NCI-H2029 treated with DMSO at 0.1 percent for 48 hours (cell line): ENCODE data around the gene KRT75.
"Not testable (repeated sequence)": the region's sequence is repeated elsewhere in the genome, so short reads cannot be mapped to it uniquely, and the experiment has no call there.

Source experiments
- DNase-seq: peaks from one replicate; lab custom pipeline; 2025; lab: John Stamatoyannopoulos, UW

The KRT75 gene

GRCh38 chr12:52434081-52434733 is at the start of gene KRT75:
TSS of gene KRT75 (minus strand) at chr12:52434371. CDS start at chr12:52434304, 67 bp downstream.
- peak; percentile 80 for DNase-seq

GRCh38 chr12:52480073-52480472 is 45.9 kb upstream of the KRT75 start:
- no peak for DNase-seq

- DNase-seq: no peak
Measured at GRCh38 chr12:52477651-52478050, 43.5 kb upstream of the KRT75 start.

DNA sequence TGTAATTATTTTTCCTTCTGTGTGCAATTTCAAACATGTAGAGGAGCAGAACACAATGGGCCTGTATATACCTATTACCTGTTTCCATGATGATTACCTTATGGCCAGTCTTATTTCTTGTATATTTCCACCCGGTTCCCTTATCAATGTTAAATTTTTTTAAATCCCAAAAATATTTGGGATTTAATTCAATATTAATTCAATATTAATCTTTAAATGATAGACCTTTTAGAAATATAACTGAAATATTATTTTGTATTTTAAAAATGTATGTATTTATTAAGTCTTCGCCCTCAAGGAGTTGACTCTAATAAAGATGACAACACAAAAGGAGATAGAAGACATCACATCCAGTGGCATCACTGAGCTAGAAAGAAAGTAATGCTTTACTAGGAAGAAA is 40.0 kb upstream of the KRT75 start:
- no peak for DNase-seq

GRCh38 chr12:52473768-52474167 is 39.6 kb upstream of the KRT75 start, which contains the start of gene KRT6C:
TSS of gene KRT6C (minus strand) at chr12:52473805. CDS start at chr12:52473737, 68 bp downstream.
- no peak for DNase-seq

GRCh38 chr12:52469853-52470252 is 35.7 kb upstream of the KRT75 start:
- no peak for DNase-seq

GRCh38 chr12:52464897-52465296 is 30.7 kb upstream of the KRT75 start:
- DNase-seq: no peak

GRCh38 chr12:52461693-52462092 is 27.5 kb upstream of the KRT75 start:
- DNase-seq: no peak

GRCh38 chr12:52458861-52459260 is 24.7 kb upstream of the KRT75 start:
- DNase-seq: no peak

DNA sequence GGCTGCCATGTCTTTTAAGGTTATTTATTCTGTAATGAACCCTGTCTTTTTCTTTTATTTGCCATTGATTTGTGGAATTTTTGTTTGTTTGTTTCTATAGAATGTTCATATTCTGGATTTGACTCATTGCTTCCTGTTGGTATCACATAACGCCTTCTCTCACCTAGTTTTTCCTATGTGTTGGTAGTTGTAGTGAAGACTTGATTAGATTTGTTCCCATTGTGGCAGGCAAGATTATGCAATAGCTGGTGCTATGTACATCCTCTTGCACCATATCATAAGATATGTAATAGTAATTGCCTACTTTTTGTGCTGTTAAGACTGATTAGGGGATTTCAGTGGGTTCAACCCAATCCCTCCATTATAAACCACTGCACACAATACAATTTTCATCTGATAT is 21.6 kb upstream of the KRT75 start:
- DNase-seq: no peak

GRCh38 chr12:52454411-52455201 is 20.4 kb upstream of the KRT75 start:
- peak; percentile 76 for DNase-seq

GRCh38 chr12:52452101-52452500 is 17.9 kb upstream of the KRT75 start, which contains the start of gene KRT6B:
TSS of gene KRT6B (minus strand) at chr12:52452146. CDS start at chr12:52452078, 68 bp downstream.
- no peak for DNase-seq

GRCh38 chr12:52448228-52448627 is 14.1 kb upstream of the KRT75 start:
- no peak for DNase-seq

GRCh38 chr12:52447196-52447595 is 13.0 kb upstream of the KRT75 start:
- not testable (repeated sequence) for DNase-seq

- DNase-seq: no peak
Measured at GRCh38 chr12:52446367-52447045, 12.3 kb upstream of the KRT75 start.

DNA sequence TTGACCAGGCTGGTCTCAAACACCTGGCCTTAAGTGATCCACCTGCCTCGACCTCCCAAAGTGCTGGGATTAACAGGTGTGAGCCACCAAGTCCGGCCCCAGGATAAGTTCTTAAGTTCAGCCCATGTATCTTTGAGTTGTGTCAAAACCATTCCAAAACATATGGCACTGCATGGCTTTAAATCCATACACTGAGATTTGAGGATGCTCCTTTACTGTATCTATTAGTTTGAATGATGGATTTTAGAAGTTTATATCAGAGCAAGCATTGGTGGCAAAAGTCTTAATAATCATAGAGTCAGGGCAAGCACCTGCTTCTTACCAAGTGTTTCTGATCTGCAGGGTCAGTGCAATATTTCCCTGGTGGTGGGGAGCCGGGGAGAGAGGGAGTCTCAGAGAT is 11.7 kb upstream of the KRT75 start:
- no peak for DNase-seq

DNA sequence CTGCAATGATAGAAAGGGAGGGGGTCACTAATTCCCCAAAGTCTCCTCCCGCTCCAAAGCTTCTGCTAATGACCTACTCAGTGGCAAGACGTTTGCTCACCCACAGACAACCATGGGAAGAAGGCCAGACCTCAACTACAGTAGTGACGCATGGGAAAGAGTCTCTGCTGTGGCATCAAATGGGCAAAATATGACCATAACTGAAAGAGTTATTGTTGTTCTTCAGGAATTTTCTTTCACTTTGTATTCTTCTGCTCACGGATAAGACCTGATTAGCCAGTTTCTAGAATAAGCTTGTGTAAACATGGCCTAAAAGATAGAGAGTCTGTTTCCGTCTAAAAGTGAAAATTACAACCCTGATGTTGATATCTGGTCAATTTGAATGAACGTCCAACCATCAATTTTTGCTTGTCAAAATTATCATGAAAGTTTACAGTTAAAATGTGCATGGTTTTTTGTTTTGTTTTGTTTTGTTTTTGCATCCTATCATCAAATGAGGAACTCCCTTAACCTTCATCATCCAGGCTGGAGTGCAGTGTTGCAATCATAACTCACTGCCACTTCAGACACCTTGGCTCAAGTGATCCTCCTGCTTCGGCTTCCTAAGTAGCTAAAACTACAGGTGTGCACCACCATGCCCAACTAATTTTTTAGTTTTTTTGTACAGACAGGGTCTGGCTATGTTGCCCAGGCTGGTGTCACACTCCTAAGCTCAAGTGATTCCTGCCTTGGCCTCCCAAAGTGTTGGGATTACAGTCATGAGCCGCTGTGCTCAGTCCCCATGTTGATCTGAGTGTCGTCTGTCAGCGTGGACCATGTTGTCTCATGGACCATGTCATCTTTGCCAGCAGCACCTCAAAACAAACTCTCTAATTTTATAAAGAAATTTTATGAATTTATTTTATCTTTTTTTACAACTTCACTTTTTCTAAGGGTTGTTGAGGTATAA is 10.8 kb upstream of the KRT75 start:
- no peak for DNase-seq

GRCh38 chr12:52443966-52444365 is 9.8 kb upstream of the KRT75 start:
- DNase-seq: no peak

GRCh38 chr12:52442600-52443061 is 8.5 kb upstream of the KRT75 start:
- DNase-seq: no peak

DNA sequence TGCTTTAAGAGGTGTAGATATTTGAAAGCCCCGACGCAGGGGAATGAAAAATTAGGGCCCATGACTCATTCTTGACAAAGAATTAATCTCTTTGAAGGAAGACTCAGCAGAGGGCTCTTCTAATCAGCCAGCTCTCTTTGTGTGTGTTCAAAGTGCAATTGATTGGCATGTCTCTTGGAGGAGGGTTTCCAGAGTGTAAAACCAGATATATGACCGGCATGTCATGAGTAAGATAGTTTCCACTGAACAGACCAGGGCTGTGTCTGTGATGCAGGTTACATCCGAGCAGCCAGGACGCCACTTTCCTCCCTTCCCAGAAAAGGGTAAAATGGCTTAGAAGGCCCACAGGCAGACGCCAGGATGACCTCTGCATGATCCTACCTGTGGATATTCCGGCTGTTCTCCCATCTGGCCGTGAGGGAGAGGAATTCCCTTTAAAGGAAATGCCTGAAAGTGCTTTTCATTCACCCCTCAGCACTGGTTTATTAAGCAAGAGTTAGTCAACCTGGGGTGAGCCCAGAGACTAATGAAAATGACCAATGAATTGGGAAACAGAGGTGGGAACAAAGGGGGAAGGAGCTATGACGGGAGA is 7.2 kb upstream of the KRT75 start:
- no peak for DNase-seq

- no peak for DNase-seq
Measured at GRCh38 chr12:52440821-52441319, 6.7 kb upstream of the KRT75 start.
